ENCODE data around the gene AMZ1.
"Not testable (repeated sequence)": the region's sequence is repeated elsewhere in the genome, so short reads cannot be mapped to it uniquely, and the experiment has no call there.

Gene AMZ1

GRCh38 chr7:2692543-2692942 lies 4.5 kb downstream of the AMZ1 start:
- DNase-seq = no peak

- DNase-seq = peak in 1 of 2 donors; percentile 46
Measured at GRCh38 chr7:2693420-2694121, 5.6 kb downstream of the AMZ1 start.

DNA sequence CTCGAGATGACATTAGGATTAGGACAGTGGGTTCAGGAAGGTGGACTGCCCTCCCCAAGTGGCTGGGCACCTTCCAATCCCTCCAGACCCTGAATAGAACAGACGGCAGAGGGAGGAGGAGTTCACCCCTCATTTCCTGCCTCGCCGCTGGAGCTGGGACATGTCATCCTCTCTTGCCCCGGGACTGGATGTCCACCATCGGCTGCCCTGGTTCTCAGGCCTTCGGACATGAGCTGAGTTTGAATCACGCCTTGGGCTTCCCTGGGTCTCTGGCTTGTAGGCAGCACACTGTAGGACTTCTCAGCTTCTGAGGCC lies 6.1 kb downstream of the AMZ1 start:
- not testable (repeated sequence) for DNase-seq

- DNase-seq = peak; percentile 39 to 66
Measured at GRCh38 chr7:2698581-2699288, 10.7 kb downstream of the AMZ1 start.

DNA sequence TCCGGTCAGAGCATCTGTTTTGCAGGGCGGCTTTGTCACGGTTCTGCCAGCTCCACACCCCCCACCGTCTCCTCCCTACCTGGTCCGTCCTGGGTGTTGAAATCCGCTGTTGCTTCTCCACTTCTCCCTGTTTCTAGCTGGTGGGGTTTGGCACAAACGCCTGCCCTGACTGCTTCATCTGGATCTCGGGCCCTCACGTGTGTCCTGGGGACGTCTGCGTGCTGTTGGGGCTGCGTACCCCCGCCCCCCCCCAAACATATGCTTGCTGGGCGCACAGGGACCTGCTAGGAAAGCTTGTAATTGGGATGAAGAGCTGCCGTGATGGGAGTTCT lies 11.3 kb downstream of the AMZ1 start:
- DNase-seq = no peak

- no peak for DNase-seq
Measured at GRCh38 chr7:2700141-2700850, 12.3 kb downstream of the AMZ1 start.

GRCh38 chr7:2701424-2701823 lies 13.4 kb downstream of the AMZ1 start:
- DNase-seq = no peak

- DNase-seq = no peak
Measured at GRCh38 chr7:2701832-2702593, 14.0 kb downstream of the AMZ1 start.

DNA sequence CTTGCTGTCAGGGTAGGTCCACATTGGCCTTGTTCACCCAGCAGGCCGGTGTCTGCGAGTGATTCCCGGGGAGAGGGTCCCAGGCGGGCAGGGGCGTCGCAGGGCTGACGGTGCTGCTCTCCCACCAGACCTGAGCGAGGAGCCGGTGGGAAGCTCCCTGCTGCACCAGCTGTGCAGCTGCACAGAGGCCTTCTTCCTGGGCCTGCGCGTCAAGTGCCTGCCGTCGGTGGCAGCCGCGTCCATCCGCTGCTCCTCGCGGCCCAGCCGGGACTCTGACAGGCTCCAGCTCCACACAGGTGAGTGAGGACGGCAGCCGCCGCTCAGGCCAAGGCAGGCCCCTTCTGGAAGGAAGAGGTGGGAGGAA lies 14.6 kb downstream of the AMZ1 start:
- DNase-seq = no peak

DNA sequence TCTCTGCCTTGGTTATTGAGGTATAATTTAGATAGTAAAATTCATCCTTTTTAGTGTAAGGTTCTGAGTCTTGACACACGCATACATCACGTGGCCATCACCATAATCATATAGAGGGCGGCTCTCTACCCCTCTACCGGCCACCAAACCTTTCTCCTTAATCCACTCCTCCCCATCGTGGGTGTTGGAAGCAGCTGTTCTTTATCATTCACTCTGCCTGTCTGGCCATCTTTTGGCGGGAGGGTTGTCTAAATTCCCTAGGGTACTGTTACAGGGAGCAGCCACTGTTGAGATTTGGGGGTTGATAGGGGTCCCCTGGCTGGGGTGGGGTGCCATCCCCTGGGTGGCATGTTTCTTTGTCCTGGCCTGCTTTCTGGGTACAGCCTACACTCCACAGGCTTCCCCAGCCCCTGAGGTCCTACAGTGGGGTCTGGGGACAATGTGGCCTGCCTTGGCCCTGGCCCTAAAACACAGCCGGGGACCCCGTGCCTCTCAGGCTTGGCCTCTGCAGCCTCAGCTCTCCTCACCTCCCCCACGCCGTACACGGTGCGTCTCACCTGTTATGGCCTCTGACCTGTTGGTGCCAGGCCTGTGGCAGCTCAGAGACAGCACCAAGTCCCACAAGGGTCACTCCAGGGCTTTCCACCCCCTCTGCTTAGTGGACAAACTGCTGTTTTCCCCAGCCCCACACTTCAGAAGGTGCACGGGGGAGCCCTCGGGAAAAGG lies 17.5 kb downstream of the AMZ1 start:
- DNase-seq = no peak

- DNase-seq = no peak
Measured at GRCh38 chr7:2706685-2707126, 18.7 kb downstream of the AMZ1 start.

- DNase-seq = no peak
Measured at GRCh38 chr7:2707481-2707880, 19.5 kb downstream of the AMZ1 start.

DNA sequence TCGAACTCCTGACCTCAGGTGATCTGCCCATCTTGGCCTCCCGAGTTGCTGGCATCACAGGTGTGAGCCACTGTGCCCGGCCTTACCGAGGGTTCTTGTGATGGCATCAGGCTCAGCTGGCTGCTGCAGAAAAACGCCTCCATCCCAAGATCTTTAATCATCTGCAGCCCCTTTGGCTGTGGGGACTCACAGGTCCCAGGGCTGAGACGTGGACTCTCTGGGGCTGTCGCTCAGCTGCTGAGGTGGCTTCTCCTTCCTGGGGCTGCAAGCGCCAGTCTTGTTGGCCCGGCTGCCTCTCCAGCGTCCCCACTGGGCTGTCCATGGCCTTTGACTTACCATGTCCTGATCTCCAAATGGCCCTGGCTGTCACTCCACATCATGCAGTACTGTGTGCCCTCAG lies 20.0 kb downstream of the AMZ1 start:
- no peak for DNase-seq

DNA sequence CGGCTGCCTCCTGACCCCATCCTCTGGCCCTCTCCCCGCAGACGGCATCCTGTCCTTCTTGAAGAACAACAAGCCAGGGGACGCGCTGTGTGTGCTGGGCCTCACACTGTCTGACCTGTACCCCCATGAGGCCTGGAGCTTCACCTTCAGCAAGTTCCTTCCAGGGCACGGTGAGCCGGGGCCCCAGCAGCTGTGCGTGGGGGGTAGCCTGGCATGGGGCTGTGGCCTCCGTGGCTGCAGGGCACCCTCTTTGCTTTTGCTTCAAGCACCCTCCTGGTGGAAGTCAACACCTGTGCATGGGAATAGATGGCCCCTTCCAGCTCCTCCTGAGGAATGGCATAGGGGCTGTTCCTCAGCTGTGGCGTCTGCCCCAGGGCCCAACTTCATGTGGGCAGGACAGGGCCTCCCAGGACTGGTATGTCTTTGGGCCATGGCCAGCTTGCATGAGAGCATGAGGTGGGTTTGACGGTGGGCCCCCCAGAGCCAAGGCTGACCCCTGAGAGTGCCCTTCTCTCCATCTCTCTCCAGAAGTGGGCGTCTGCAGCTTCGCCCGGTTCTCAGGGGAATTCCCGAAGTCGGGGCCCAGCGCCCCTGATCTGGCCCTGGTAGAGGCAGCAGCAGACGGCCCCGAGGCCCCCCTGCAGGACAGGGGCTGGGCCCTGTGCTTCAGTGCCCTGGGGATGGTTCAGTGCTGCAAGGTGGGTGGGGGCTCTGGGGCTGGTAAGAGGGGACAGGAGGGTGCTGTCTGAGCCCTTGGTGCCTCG lies 20.7 kb downstream of the AMZ1 start:
- no peak for DNase-seq

- peak; percentile 75 to 82 for DNase-seq
Measured at GRCh38 chr7:2709553-2710285, 21.7 kb downstream of the AMZ1 start.

DNA sequence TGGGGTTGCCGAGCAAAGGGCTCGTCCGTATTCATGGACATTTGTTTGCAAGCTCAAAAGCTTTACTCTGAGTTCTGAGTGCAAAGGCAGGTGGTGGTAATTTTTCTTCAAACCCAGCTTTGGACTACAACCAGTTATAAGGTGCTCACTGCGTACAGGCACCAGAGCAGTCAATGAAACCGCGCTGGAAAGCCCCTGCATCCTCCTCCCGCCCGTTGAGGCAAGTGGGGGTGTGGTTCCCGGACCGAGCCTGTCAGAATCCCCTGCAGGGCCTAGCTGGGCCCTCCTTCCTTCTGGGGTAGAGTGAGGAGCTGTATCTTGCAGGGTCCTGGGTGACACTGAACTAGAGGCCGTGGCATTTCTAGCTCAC lies 22.3 kb downstream of the AMZ1 start:
- DNase-seq = peak; percentile 52 to 70

DNA sequence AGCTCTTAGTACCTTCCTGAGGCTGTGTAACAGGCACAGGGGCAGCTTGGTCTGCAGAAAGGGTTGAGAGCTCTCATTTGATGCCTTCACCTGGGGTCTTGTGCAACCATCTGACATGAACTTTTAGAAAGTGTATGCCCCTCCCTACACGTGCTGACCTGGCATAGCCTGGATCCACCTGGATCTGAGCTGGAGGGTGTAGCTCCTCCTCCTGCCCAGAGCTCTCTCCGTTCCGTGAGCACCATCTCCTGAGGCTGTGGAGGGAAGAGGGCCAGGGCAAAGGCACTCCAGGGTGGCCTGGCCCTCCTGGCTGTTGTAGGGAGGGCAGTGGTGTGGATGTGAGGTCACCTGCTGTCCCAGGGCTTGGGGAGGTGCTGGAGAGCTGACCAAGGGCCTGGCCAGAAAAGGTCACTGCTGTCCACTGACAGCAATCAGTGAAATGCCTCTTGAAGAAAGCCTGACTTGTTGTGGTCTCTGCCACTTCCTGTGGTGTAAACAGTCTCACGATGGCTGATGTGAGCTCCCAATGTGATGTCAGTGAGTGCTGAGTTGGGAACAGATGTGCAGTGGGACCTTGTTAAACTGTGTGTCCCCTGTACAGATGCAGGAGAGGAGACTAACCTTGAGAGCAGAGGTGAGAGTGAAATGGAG lies 23.0 kb downstream of the AMZ1 start:
- peak in 1 of 2 donors; percentile 58 for DNase-seq

GRCh38 chr7:2711895-2712675 lies 24.1 kb downstream of the AMZ1 start:
- DNase-seq = no peak

DNA sequence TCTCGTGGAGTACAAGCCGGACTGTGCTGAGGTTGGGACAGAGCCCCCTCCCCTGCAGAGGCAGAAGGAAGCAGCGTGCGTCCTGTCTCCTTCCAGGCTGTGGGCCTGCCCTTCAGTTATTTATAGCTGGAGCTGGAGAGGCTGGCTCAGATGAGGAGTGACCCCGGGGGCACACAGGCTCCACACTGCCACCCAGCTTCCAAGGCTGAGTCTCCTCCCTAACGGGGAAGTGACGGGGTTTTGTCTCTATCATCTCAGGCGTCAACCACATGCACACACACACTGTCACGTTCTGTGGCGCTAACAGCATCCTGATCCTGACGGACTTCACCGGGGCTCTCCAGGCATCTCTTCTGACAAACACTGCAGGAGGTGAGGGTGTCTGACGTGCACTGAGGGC lies 25.4 kb downstream of the AMZ1 start:
- DNase-seq = no peak

DNA sequence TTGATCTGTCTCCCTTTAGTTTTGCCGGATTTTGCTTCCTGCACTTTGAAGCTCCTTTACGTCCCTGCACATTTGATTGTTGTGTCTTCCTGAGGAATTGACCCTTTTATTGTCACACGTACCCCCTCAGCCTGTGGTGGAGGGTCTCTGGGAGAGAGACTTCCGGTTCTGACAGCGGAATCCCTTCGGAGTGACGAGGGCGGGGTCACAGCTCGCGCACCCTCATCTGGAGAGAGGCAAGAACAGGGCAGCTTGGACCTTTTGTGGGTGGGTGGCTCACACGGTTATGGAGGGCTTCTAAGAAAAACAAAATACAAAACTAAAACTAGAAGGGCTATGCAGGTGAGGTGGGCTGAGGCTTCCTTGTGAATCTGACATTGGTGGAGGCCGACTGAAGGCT lies 26.0 kb downstream of the AMZ1 start:
- no peak for DNase-seq
